ENCODE data around the gene VDAC1.

Gene VDAC1, protein sequence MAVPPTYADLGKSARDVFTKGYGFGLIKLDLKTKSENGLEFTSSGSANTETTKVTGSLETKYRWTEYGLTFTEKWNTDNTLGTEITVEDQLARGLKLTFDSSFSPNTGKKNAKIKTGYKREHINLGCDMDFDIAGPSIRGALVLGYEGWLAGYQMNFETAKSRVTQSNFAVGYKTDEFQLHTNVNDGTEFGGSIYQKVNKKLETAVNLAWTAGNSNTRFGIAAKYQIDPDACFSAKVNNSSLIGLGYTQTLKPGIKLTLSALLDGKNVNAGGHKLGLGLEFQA

DNA sequence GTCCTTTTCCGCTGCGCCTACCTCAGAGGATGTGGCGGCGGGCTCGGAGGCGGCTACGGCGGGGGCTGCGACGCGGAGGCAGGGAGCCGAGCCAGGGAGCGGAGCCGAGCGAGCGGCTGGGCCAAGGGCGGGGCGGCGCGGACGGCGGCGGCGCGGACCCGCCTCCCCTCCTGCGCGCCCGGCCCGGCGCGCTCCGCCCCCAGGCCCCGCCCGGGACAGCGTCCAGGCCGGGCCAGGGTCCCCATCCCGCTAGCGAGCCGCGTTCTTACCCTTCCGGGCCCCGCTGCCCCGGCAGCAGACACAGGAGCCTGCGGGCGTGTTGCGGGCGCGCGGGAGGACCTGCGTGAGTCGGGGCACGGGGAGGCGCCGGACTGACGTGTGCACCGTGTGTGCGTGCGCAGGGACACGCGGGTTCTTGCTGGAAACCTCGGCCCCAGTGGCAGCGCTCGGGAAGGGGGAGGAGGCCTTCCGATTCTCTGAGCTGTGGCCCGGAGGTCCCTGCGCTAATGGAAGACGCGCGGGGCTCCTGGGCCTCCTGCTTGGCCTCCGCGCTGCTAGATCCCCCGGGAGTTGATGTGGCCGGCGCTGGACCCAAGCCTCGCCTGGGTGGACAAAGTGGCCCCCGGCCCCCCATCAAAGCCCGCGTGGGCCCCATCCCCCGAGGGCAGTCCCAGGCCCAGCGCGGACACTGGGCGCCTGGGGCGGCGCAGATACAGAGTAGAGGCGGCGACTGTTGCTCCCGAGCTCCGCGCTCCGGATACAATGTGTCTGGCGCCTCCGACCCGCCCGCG lies at the start of gene VDAC1:
Gene VDAC1 (minus strand): TSS at position 350 of the 791 bp plus-strand sequence. CDS start 11,963 bp downstream, outside the sequence.
- TF ChIP-seq, protein P1, sequence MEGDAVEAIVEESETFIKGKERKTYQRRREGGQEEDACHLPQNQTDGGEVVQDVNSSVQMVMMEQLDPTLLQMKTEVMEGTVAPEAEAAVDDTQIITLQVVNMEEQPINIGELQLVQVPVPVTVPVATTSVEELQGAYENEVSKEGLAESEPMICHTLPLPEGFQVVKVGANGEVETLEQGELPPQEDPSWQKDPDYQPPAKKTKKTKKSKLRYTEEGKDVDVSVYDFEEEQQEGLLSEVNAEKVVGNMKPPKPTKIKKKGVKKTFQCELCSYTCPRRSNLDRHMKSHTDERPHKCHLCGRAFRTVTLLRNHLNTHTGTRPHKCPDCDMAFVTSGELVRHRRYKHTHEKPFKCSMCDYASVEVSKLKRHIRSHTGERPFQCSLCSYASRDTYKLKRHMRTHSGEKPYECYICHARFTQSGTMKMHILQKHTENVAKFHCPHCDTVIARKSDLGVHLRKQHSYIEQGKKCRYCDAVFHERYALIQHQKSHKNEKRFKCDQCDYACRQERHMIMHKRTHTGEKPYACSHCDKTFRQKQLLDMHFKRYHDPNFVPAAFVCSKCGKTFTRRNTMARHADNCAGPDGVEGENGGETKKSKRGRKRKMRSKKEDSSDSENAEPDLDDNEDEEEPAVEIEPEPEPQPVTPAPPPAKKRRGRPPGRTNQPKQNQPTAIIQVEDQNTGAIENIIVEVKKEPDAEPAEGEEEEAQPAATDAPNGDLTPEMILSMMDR (IDR thresholded peaks at IDR 0.05; ENCODE audit: insufficient read depth, low read depth, low read length, missing control alignments): no peak
- H3K4me3 ChIP-seq (ENCODE audit: low read depth, low read length): peak within 1 kb of the TSS; percentile 96
- DNase-seq (ENCODE audit: low read depth): peak; percentile 89

DNA sequence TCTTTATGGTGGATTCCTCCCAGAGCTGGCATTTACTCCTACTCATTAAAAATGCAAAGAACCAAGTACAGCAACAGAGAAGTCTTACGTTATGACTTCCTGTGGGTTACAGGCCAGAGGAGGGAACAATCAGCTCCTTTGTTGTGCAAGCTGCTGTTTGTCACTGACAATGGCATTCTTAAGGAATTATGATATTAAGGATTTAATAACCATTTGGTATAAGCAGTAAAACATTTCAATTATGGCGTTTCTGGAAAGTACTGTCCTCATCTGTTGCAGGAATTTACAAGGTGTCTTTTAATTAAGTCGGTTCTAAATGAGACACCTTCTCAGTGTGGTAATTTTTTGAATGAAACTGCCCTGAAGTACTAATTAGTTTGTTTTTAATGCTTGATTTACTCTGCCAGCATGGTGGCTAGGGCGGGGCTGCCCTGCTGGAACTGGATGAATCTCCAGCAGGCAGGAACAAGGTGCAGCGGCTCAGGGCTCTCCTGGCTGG lies 49.1 kb upstream of the VDAC1 start:
- no peak for DNase-seq (ENCODE audit: low read depth)
- TF ChIP-seq, protein P1 (IDR thresholded peaks at IDR 0.05; ENCODE audit: insufficient read depth, low read depth, low read length, missing control alignments): no peak
- no peak overlapping the region for H3K4me3 ChIP-seq (ENCODE audit: low read depth, low read length)

DNA sequence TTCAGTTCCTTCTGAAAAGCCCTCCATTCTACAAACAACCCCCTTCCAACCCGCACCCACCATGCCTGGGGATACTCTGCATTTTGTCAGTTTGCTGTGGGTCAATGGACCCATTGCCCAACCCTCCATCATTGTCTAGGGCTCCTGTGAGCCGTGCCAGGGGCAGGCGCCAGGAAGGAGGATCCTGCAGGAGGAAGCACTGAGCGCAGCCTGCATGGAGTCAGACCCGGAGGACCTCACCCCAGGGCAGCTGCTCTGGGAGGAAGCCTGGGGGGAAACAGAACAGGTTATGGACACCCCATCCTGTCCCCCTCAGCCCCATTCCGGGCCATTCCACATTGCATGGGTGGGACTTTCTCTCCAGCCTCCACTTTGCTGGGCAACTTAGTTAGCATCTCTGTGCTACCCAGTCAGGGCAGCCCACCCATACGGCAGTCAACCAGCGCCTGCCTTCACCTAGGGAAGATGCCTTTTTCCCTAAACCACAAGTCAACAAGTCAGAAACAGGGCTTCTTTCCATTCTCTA lies 48.6 kb upstream of the VDAC1 start:
- no peak overlapping the region for H3K4me3 ChIP-seq (ENCODE audit: low read depth, low read length)
- TF ChIP-seq, protein P1 (IDR thresholded peaks at IDR 0.05; ENCODE audit: insufficient read depth, low read depth, low read length, missing control alignments): no peak
- DNase-seq (ENCODE audit: low read depth): no peak

DNA sequence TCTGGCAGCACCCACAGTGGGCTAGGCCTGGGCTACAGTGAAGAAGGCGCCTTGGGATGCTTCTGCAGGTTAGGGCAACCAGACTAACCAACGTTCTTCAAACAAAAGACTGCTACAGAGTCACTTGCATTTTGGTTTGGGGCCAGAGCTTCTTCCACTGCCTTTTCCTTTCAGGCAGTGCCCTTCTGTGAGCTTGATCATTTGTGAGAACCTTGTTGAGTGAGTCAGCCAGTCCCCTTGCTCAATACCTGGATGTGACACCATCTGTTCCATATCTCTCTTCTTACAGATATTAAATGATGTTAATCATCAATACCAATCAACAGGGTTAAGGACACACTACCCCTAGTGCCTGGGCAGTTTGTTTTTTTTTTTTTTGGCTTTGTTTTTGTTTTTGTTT lies 46.5 kb upstream of the VDAC1 start:
- H3K4me3 ChIP-seq (ENCODE audit: low read depth, low read length): no peak overlapping the region
- TF ChIP-seq, protein P1 (IDR thresholded peaks at IDR 0.05; ENCODE audit: insufficient read depth, low read depth, low read length, missing control alignments): no peak
- no peak for DNase-seq (ENCODE audit: low read depth)

DNA sequence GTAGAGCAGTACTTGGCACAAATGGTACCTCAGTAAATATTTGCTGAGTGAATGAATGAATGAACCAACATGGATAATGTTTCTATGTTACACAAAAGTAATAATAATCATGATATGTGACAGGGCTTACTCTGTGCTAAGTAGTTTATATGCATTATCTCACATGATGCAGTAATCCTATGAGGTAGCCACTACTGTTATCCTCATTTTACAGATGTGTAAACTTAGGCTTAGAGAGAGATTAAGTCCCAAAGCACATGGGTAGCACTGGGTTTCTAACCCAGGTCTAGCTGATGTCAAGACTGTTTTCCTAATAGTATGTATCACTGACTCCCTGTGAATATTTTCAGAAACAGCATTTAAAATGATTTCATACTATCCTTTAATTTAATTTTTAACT lies 44.1 kb upstream of the VDAC1 start:
- no peak overlapping the region for H3K4me3 ChIP-seq (ENCODE audit: low read depth, low read length)
- DNase-seq (ENCODE audit: low read depth): no peak
- TF ChIP-seq, protein P1 (IDR thresholded peaks at IDR 0.05; ENCODE audit: insufficient read depth, low read depth, low read length, missing control alignments): no peak

DNA sequence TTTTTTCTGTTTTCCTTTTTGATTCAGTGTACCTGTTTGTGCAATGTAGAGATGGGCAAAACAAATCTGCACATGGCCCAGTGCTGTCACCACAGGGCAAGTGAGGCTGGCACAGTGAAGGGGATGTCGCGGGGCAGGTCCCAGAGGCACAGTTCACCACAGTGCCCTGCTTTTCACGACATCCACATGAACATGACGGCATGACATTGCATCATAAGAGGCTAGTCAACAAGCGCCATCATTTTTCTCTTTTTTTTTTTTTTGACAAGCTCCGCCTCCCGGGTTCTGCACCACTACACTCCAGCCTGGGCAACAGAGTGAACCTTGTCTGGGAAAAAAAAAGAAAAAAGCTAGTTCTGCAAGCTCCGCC lies 42.9 kb upstream of the VDAC1 start:
- DNase-seq (ENCODE audit: low read depth): no peak
- no peak overlapping the region for H3K4me3 ChIP-seq (ENCODE audit: low read depth, low read length)
- TF ChIP-seq, protein P1 (IDR thresholded peaks at IDR 0.05; ENCODE audit: insufficient read depth, low read depth, low read length, missing control alignments): no peak
